HG03064 (cell line): Measurements from ENCODE around the gene AGK.

Experiments
- ATAC-seq: cut with Tn5 transposase; IDR thresholded peaks from one replicate; pipeline ENCODE4 v1.9.1; 2021; ENCODE audit warnings: low read depth; ENCODE audit not compliant: unreplicated experiment

Gene AGK

DNA sequence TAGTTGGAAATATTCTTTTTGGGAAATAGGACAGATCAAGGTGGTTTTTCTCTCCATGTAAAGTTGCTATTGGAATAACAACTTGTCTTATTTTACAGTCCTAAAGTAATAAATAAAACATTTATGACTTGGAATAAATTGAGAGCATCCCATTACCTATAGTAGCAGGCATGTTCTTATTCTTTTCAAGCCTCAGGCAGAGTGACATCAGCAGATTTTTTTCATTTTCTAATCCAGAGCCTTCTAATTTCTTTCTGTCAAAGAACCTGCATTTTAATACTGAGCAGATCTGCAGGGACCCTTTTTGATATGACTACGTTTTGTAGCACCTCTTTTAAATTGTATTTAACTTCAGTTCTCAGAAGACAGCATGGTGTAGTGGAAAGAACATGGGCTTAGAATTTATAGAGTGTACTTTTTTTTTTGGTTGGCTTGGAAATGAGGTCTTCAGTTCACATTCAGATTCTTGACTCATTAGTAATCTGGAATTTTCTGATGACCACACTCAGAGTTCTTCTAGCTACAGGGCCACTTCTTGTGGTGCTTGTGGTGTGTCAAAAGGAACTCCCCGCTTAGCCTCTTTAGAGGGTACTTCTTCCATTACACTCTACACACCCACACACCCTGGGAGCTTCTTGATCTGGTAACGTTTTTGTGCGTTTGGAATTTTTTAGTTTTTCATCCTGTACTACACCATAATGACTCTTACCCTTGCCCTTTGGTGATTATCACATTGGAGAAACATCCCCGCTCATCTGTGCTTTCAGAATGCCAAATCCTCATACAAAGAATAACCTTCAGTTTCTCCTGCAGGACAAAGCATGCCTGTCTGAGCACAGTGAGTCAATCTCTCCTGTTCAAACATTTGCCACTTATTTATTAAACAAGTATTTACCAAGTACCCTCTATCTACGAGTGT lies 34.6 kb downstream of the AGK start:
- ATAC-seq: peak; percentile 63

DNA sequence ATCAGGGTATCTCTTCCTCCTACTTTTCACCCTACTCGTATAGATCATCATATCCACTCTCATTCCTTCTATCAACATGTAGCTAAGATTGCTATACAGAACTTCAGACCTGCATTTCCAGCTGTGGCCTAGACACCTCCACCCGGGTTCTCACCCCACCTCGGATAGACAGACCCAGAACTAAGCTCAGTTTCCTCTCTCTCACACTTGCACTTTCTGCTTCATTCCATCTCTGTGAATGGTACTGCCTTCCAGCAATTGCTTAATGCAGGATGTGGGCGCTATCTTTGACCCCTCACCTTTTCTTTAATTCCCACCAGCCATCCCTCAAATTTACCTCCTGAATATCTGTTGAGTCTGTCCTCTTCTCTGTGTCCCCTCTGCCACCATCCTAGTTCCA lies 35.7 kb downstream of the AGK start:
- no peak for ATAC-seq

DNA sequence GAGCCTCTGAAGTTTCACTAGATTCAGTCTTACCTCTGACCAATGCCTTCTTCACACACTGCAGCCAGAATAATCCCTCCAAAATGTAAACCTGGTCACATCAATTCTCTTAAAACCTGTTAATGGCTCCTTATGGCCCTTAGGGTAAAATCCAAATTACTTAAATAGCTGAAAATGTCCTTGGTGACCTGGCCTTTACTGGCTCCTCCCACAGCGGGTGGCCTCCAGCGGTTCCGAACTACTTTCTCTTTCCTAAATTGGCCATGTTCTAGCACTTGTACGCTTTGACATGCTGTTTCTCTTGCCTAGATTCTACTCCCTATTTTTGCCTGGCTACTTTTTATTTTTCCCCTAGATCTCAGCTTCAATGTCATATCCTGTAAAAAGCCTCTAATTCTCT lies 36.1 kb downstream of the AGK start:
- no peak for ATAC-seq

DNA sequence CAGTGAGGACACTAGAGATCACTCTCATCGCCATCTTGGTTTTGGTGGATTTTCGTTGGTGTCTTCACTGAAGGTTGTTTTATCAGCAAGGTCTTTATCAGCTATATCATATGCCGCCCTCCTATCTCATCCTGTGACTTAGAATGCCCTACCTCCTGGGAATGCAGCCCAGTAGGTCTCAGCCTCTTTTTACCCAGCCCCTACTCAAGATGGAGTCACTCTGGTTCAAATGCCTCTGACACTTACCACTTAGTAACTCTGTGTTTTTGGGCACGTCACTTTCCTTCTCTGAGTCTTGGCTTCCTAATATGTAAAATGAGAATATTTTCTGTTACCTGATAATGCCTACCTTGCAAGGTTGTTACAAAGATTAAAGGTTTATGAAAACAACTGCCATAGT lies 37.7 kb downstream of the AGK start:
- ATAC-seq: no peak

DNA sequence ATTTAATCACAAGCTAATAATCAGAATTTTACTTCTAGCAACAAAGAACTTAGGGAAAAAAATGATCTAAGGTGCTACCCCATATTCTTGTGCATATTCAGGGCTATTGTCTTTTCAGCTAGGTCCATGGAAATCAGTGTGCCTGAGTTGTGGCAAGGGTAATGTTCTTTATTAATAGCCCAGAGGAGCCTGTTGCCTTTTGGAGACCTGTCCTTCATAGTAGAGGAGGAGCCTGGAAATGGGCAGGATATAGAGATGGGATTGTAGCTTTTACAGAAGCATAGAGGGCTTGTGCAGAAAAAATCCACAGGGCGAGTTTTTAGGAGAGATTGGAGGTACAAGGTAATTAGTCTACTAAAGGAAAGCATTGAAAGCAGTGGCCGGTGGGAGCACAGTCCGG lies 38.9 kb downstream of the AGK start:
- ATAC-seq: no peak

DNA sequence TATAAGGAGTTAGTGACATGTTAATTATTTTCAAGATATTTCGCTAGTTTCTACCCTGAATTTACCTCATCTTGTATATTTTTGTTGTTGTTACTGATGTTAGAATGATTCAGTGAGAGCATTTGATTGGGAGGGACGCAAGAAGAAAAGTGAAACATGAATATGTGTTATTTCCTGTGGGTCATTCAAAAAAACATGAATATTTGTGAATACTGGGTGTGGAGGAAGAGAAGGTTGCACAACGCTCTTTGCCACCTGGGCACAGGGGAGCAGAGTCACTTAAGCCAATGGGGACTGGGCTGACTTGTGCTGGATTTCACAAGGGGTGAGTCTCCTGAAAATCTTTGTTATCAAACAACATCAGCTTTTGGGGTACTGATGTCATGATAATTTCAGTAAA lies 39.5 kb downstream of the AGK start:
- ATAC-seq: no peak

DNA sequence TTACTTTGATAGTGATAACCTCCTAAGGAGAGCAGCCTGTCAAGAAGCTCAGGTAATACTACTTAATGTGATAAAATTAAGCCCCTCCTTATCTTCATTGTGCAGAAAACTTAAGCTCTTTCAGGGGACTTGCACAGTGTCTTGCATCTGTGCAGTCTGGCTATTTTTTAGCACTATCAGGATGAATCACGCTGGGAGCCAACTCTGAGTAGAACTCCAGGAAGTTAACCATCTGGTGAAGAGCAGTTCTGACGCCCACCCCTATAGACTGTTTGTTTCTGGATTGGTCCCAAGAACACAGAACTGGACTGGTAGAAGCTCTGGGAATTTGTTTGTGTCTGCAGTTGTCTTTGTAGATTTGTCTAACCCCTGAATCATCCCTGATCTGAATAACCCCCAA lies 41.9 kb downstream of the AGK start:
- no peak for ATAC-seq

DNA sequence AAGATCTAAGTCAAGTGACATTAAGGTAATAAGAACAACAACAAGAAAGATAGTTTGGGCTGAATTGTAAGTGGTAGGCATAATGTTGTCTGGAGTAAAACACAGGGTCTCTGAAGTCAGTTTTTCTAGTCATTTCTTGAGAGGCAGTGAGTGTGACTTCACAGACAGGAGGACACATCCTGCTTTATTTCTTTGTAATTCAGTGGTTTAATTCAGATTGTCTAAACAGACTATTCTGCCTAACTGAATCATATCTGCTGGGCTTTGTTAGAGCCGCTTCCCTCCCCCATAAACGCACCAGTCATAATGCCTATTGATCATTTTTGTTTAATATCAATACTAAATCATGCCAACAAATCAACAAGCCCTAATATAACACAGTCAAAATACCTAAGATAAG lies 46.8 kb downstream of the AGK start:
- no peak for ATAC-seq

DNA sequence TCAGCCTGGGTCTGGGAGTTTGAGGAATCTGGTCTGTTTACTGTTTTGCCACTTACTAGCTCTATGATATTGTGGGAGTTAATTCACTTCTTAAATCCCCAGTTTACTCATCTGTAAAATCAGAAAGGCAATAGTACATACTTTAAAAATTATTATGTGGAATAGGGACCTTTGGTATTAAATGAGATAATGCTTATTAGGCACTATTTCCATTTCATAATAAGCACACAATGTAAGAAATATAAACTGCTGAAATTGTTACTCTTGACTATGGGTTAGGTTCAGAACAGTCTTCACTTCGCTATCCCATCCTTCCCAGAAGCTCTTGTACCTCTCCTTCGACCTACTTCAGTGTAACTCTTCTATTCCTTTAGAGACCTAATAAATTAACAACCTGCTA lies 47.2 kb downstream of the AGK start:
- no peak for ATAC-seq

DNA sequence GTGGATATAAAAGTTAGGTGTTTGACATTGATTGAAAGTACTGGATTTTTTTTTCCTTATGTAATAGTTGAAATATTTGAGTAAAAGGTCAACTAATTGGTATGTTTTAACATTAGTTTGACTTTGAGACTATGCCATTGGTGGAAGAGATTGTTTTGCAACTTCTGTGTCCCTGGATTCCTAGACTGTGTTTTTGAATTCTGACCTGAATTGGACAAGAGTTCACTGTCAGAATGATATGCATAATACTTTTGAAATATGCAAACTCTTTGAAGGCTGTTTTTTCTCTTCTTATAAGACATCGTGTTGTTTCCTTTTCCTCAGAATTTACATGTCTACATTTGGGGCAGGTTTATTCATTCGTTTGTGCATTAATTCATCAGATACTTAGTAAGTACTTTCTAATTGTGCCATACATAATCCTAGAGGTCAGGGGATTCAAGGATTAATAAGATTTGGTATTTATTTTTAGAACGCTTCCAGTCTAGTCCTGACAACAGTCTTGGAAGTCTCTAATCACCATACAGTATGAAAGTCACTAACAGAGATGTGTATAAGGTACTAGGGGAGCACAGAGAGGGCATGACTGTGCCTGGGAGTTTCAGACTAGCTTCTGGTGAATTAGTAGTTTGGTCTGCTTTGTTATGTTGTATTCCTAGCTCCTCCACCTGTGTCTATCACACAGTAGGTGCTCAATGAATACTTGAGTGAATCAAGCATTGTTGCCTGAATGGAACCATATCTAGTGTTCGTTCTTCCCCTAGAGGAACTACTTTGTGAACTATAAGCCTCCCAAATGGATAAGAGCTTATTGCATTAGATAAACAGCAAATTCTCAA lies 49.2 kb downstream of the AGK start:
- no peak for ATAC-seq

DNA sequence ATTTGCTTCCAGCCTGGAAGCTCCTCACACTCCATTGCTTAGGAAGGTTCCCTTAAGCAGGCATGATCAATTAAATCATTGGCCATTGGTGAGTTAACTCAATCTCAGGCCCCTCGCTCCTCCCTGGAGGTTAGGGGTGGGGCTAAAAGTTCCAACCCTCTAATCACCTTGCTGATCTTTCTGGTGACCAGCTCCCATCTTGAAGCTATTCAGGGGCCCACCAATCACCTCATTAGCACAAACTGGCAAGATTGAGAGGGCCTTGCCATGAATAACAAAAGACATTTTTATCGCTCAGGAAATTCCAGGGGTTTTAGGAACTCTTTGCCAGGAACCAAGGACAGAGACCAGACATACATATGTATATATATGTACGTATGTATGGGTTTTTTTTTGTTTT lies 58.4 kb downstream of the AGK start:
- no peak for ATAC-seq

DNA sequence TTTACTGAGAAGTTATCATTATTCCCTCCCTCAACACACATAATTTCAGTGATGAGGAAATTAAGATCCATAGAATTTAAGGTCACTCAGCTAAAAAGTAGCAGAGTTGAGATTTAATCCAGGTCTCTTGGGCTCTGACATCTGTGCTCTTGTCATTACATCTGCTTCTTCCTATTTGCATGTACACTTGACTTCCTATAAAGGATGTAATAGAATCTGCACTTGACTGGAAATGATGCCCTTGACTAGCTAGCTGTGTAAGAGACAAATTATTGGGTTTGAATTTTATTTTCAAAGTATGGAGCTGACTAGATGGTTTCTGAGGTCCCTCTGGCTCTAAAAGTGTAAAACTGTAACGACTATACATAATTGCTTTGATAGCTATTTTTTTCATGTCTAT lies 59.5 kb downstream of the AGK start:
- ATAC-seq: no peak

DNA sequence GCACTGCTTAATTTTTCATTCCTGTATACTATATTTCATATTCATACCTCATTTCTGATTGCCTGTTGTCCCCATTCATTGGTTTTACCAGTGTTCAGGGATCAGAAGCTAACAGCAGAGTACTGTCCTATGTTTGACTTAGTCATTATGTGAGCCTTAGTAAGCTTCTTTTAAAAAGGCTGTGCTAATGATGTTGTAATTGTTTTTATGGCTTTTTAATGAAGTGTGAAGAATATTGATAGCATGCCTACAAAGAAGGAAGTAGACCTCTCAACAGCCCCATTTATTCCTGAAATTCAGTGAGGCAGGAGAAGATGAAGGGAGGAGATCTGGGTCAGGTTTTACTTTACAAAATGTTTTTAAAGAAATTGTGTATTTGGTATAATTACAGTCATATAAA lies 61.7 kb downstream of the AGK start:
- ATAC-seq: no peak

DNA sequence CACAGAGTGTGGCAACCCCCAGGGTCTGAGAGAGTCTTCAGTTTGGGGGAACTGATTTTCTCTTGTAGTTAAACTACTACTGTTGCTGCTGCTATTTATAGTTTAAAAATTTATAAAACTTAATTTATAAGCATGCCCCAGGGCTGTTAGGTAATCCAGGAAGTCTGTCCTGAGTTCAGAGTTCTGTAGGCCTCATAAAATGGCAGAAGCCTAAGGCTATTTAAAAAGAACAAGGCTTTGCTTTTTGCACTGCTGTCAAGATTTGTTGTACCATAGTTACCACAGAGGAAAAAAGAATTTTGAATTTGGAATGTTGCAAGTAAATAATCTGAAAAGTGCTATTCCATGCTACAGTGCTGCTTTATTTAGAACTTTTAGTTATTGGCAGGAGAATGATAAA lies 66.1 kb downstream of the AGK start:
- no peak for ATAC-seq

DNA sequence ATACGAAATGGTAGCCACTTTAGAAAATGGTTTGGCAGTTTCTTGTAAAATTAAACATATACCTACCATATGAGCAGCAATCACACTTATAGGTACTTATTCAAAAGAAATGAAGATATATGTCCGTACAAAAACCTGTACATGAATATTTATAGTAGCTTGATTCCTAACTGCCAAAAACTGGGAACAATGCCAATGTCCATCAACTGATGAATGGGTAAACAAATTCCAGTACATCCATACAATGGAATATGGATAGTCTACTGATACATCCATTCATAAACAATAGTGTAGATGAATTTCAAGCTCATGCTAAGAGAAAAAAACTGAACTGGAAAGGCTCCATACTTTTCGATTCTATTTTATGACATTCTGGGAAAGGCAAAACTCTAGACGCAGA lies 68.5 kb downstream of the AGK start:
- no peak for ATAC-seq

DNA sequence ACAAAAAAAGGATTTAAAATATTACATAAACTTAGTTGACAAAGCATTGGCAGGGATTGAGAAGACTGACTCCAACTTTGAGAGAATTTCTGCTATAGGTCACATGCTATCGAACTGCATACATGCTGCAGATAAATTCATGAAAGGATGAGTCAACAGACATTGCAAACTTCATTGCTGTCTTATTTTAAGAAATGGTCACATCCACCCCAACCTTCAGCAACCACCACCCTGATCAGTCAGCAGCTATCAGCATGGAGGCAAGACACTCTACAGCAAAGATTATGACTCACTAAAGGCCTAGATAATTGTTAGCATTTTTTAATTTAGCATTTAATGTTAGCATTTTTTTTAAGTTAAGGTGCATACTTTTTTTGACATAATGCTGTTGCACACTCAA lies 73.6 kb downstream of the AGK start:
- no peak for ATAC-seq

DNA sequence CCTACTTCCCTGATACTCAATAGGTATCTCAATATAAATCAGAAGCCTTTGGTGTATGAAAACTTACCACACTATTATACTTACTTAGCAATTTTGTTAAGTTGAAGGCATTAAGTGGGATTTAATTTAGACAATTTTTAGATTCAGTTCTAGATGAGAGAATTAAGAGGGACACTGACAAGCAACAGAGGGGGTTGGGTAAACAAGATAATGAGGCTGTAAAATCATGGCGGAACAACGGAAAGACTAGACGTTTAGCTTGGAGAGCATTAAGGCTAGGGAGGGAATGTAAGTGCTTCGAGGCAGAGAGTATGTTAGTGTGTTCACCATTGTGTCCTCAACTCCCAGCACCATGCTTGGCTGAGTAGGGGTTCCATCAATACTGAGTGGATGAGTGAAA lies 79.4 kb downstream of the AGK start:
- no peak for ATAC-seq

DNA sequence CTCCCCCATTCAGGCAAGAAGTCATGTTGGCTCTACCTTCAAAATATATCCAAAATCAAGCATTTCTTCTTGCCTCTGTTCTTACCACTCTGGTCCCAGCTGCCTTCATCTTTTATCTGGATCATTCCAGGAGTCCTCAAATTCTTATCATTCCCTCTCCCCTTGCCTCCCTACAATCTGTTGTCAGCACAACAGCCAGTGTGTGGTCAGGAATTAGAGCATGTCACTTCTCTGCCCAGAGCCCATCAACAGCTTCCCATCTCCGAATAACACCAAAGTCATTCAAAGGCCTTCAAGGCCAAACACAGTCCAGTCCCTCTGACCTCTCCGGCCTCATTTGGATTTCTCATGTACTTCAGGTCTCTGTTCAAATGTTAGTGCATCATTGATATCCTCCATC lies 80.3 kb downstream of the AGK start:
- no peak for ATAC-seq

DNA sequence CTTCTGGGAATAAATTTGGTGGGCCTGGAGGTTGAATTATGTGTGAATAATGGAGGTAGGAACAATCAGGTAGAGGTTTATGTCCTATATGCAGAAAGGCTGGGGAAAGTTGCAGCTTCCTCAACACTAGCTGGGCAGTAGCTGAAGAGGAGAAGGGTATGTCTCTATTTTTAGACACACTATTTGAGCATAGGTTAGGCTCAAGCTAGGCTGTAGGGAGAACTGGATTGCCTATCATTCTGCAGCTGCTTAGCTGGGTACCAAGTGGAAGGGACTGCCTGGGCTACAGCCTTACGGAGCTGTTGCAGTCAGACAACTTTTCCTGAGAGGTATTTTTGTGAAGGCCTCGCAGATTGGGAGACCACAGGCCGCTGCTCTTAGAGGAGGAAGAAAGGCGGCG lies 82.9 kb downstream of the AGK start:
- no peak for ATAC-seq

DNA sequence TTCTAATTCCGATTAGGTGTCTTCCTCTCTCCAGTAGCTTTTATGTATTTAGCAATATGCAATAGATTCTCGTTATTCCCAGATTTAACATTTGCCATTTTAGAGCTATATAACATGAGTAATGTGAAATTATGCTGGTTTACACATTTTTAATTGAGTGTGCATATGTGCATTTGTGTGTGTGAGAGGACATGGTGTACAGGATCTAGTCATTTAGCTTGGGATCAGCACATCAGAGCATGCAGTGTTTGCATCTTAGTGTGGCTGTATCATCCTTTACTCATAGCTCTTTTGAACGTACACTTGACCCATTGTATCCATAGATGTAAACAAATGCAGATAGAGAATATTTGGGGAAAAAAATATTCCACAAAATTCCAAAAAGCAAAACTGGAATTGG lies 84.8 kb downstream of the AGK start:
- ATAC-seq: no peak

DNA sequence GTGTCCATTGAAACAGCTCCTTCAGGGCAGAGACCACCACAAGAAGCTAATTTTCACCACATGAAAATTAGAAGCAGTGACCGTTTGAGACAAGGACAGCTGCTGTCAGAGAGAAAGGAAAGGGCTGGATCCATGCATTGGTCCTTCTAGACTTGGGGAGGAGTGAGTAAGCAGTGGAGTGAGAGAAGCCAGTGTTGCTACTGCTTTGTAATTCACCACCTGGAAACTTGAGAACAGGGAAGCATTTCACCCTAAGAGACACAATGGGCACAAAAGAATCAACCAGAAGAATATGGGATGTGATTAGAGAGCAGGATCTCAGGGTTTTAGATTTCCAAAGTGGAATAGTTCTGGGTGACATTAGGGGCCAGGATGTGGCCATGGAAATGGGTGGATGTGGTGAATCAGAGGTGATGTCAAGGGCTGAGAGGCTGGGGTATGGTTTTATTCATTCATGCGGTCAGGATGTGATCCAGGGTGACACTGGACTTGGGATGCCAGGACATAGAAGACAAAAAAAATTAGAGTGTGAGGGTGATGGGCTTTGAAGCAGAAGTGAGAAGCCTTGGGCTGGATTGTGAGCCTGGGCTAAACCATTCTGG lies 89.1 kb downstream of the AGK start:
- no peak for ATAC-seq

DNA sequence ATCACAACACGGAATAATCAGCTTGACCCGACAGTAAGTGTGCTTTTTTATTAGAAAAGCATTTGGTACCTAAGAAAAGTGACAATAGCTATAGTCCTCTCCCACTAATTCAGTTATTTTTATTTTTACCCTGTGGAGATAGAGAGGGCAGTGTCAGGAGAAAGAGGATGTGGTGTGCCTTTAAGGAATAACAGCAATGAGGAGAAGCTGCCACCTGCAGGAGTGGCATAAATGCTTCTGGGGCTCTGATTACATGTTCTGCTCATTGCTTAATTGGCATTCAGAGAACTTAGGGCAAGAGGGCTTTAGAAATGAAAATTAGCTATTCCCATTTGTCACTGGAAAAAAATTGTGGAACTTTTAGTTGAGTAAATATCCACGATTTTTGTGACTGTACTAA lies 90.7 kb downstream of the AGK start:
- no peak for ATAC-seq
